ENCODE data around the gene KHDRBS1.
"Not testable (repeated sequence)": the region's sequence is repeated elsewhere in the genome, so short reads cannot be mapped to it uniquely, and the experiment has no call there.

The KHDRBS1 gene

DNA sequence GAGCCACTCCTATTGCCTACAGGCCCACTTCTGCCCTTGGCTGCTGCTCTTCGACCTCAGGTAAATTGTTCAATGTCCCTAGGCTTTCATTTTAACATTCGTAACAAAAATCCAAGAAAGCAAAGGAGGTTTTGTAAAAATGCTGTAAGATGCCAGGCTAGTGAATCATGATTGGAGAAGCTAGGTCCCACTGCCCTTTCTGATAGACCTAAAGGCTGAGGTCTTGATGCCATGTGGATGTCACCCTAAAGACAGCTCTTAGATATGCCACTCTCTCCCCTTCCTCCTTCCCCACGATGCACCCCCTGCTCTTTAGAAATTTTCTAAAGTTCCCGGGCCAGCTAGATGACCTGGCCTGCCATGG is 49.2 kb downstream of the KHDRBS1 start:
- in situ Hi-C loops (cut with MboI; ENCODE audit: low sequenced_read_pairs) = no loop called here

DNA sequence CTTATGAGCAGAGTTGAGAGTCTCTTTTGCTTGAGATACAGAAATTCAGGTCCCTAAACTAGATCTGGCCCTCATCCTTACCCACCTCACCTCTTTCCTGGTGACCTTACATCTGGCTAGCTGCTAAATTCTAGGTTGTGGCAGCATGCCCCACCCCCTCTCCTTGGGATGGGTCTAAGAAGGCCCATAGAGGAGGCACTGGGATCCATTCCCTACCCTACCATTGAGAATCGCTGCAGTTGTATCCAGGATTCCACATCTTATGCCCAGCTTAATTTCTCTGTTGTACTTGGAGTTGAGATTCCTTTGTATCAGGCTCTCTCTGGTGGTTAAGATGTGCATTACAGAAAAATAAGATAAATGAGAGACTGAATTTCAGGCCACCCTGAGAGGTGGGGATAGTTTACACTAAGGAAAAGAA is 49.6 kb downstream of the KHDRBS1 start:
- in situ Hi-C loops (cut with MboI; ENCODE audit: low sequenced_read_pairs) = no loop called here

DNA sequence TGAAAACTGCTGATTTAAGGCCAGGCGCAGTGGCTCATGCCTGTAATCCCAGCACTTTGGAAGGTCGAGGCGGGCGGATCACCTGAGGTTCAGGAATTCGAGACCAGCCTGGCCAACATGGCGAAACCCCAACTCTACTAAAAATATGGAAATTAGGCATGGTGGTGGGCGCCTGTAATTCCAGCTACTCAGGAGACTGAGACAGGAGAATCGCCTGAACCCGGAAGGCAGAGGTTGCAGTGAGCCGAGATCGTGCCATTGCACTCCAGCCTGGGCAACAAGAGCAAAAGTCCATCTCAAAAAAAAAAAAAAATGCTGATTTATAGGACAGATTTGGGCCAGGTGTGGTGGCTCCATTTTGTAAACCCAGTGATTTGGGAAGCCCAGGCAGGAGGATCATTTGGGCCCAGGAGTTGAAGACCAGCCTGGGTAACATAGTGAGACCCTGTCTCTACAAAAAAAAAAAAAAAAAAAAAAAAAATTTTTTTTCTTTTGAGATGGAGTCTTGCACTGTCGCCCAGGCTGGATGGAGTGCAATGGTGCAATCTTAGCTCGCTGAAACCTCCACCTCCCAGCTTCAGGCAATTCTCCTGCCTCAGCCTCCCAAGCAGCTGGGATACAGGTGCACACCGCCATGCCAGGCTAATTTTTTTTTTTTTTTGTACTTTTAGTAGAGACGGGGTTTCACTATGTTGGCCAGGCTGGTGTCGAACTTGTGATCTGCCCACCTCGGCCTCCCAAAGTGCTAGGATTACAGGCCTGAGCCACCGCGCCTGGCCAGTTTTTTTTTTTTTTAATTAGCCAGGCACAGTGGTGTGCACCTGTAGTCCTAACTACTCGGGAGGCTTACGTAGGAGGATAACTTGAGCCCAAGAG is 52.2 kb downstream of the KHDRBS1 start:
- in situ Hi-C loops (cut with MboI; ENCODE audit: low sequenced_read_pairs) = not testable (repeated sequence)

- in situ Hi-C loops (cut with MboI; ENCODE audit: low sequenced_read_pairs) = no loop called here
Measured at GRCh38 chr1:32066489-32066873, 52.8 kb downstream of the KHDRBS1 start.

DNA sequence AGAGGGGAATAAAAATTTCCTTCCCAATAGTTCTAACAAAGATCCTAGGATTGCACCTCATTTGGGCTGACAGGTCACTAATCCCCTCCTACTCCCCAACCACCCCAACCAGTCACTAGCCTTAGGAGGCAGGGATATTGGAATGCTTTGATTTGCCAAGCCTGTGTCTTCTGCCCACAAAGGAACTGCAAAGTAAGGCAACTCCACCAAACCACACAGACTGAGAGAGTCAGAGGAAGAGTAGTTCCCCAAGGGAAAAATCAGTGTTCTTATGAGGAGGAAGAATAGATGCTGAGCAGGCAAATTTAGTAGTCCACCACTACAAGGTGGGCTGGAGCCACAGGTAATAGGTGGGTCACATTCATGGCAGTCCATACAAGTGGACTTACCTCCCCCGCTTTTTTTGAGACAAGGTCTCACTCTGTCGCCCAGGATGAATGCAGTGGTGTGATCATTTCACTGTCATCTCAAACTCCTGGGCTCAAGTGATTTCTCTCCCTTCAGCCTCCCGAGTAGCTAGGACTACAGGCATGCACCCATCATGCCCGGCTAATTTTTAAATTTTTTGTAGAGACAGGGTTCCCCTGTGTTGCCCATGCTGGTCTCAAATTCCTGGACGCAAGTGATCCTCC is 55.4 kb downstream of the KHDRBS1 start:
- in situ Hi-C loops (cut with MboI; ENCODE audit: low sequenced_read_pairs) = no loop called here

DNA sequence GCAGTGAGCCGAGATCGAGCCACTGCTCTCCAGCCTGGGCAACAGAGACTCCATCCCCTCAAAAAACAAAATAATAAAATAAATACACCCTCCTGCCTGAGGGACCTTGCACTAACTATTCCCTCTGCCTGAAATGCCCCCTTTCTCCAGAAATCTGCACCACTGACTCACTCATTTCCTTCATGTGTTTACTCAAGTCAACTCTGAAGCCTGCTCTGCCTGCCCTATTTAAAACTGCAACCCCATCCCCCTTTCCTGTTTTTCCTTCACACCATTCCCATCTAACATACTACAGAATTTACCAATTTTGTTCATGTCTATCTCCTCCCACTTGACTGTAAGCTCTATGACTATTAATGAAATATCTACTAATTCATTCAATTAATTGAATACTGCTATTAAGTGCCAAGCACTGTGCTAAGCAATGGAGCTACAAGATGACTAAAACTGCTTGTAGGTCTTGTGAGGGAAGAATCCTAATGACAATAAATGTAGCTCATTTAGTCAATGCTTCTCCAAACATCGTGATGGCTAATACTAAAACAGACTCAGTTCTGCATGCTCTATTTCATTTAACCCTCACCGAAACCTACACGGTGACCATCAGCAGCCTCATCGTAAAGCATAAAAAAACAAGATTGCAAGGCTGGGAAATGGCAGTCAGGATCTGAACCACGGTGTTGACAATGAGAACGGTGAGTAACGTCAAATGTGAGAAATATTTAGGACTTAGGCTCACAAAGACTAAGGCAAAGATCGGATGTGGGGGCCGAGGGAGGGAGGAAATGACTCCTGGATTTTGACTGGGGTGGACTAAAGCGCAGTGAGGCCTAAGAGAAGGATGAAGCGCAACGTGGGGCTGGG is 58.3 kb downstream of the KHDRBS1 start:
- in situ Hi-C loops (cut with MboI; ENCODE audit: low sequenced_read_pairs) = no loop called here

GRCh38 chr1:32072622-32073298 is 59.1 kb downstream of the KHDRBS1 start, which contains the start of gene TMEM39B:
Gene TMEM39B (plus strand): TSS chr1:32072939. CDS start chr1:32073048, 109 bp downstream.
- in situ Hi-C loops (cut with MboI; ENCODE audit: low sequenced_read_pairs) = no loop called here

DNA sequence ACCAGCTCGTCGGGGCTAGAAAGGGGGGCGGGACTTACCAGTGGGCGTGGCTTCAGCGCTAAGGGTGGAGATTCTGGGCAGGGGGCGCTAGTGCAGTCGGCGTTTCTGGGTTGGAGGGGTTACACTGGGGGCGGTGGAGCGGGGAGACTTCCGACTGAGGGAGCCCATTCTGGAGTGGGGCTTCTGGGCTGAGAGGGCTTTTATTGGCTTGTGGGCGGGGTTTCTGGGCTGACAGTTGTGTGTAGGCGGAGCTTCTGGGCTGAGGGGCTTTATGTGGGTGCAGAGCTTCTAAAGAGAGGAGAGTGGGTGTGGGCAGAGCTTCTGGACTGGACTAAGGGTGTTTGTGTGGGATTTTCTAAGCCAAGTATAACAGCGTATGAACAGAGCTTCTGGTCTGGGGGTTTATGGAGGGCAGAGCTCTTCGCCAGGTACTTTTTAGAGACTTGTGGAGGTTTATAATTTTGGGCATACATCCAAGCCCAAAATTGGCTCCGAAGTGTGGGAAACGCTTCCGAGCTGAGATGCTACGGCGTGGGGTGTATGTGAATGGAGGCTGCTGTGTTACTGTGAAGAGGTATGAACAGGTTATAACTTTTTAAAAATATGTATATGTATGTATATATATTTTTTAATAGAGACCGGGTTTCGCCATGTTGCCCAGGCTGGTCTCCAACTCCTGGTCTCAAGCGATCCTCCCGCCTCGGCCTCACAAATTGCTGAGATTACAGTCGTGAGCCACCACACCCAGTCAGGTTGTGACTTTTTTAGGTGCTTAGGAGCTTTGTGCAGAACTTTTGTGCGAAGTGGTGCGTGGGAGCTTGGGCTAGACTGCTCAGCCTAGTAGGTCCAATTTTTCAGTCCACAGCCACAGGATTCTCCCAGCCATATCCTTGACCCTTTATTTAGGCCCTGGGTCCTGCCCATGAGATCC is 59.9 kb downstream of the KHDRBS1 start:
- in situ Hi-C loops (cut with MboI; ENCODE audit: low sequenced_read_pairs) = no loop called here

DNA sequence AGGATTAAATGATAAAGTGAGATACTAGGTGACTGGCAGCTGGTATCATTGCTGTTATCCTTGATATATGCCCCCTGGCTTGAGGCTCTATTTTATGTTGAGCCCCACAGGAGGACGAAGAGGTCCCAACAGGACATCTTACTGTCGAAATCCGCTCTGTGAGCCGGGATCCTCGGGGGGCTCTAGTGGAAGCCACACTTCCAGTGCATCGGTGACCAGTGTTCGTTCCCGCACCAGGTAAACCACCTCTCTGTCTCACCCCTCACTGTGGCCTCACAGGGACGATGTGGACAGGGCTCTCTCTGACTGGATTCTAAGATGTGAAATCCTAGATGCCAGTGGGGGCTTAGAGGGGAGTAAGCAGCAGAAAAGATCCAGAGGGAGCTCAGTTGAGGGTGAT is 61.2 kb downstream of the KHDRBS1 start:
- in situ Hi-C loops (cut with MboI; ENCODE audit: low sequenced_read_pairs) = no loop called here

DNA sequence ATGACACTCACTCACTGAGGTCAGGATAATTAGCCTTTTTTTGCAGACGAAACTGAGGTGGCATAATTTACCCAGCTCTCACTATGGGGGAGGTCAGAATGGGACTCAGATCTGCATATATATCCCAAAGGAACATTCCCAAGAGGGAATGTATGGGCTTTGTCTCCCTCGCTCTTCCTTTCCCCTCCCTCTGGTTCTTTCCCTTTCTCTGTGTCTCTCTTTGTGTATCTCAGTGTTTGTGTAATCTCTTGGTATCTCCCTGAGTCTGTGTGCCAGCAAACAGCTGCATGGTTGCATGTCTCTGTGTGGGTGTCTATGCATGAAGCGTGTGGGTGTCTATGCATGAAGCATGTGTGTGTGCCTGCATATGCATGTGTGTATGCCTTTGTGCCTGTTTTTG is 63.8 kb downstream of the KHDRBS1 start:
- in situ Hi-C loops (cut with MboI; ENCODE audit: low sequenced_read_pairs) = no loop called here

DNA sequence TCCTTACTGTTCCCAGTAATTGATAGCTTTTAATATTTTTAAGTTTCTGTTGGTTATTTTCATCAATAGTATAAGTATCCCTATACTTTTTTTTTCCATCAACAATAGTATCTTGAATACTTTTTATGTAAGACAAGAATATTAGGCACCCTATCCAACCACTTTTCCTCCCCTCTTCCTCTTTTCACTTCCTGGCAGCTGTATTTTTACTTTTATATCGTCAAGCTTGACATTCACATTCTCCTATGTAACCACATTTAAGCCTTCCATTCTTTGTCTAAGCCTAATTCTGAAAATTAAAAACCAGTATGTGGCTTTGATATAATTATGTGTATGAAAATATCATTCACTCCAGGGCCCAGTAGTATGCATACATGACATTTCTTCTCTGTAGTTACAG is 68.4 kb downstream of the KHDRBS1 start:
- in situ Hi-C loops (cut with MboI; ENCODE audit: low sequenced_read_pairs) = no loop called here

DNA sequence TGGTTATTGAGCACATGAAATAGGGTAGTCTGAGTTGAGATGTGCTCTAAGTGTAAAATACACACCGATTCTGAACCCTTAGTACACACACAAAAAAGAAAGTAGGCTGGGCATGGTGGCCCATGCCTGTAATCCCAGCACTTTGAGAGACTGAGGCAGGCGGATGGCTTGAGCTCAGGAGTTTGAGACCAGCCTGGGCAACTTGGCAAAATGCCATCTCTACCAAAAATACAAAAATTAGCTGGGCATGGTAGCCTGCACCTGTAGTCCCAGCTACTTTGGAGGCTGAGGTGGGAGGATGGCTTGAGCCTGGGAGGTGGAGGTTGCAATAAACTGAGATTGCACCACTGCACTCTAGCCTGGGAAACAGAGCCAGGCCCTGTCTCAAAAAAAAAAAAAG is 72.7 kb downstream of the KHDRBS1 start:
- in situ Hi-C loops (cut with MboI; ENCODE audit: low sequenced_read_pairs) = not testable (repeated sequence)

- in situ Hi-C loops (cut with MboI; ENCODE audit: low sequenced_read_pairs) = no loop called here
Measured at GRCh38 chr1:32091176-32091575, 77.5 kb downstream of the KHDRBS1 start.

DNA sequence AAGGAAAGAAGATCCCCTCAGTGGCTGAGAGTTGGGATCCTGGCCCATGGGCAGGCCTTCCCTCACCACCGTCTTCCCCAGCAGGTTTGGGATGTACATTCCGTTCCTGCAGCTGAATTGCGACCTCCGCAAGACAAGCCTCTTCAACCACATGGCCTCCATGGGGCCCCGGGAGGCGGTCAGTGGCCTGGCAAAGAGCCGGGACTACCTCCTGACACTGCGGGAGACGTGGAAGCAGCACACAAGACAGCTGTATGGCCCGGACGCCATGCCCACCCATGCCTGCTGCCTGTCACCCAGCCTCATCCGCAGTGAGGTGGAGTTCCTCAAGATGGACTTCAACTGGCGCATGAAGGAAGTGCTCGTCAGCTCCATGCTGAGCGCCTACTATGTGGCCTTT is 77.9 kb downstream of the KHDRBS1 start:
- in situ Hi-C loops (cut with MboI; ENCODE audit: low sequenced_read_pairs) = no loop called here
